HG03460 (cell line): ENCODE data around the gene USP6NL.
"Not testable (repeated sequence)": the region's sequence is repeated elsewhere in the genome, so short reads cannot be mapped to it uniquely, and the experiment has no call there.

Experiments used
- ATAC-seq: cut with Tn5 transposase; IDR thresholded peaks from one replicate; pipeline ENCODE4 v1.9.1; 2021; ENCODE audit not compliant: unreplicated experiment

Gene USP6NL

DNA sequence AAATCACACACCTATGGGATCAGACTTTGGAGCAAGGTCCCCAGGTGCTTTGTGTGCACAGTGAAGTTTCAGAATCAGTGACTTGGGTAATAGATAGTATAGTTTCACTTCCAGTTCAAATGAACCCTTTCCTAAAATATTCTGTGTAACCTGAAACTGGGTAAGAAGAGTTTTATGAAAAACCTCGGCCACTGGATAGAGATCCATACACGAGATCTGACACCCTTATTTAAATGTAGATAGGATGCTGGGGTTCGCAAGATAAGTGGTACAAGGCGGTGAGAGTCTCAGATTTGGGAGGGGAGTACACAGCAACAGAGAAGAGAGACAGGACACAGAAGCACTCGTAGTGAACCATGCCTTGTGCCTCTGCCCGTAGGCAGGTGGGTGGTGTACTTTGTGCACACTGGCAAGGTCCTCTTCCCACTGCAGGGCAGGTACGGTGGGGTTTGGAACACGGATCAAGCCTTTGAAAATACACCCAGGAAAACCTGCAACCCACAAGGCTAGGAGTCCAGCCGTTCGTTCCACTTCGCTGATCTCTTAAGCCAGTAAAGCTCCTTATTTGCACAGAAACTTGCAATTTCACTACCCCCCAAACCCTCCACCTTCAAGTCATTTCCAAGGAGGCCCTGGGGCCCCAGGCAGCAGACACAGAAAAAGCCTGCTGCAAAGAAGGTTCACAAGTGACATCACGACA lies 162.8 kb downstream of the USP6NL start:
- ATAC-seq = peak; percentile 86

DNA sequence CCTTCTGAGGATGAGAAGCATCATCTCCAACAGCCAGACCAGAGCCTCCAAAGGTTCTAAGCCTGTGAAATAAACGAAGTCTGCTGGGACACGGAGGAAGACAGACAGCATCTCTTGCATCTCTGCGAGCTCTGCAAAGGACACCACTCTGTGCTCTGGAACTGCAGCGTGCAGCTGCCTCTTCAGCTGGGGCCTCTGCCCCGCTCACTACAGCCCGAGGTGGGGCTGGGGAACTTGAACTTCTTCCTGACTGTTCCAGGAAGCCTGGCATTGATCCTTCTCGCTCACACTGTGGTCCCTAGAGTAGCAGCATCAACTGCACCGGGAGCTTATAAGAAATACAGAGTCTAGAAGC lies 163.3 kb downstream of the USP6NL start:
- peak; percentile 39 for ATAC-seq

GRCh38 chr10:11447586-11447985 lies 163.9 kb downstream of the USP6NL start:
- ATAC-seq = no peak

GRCh38 chr10:11446864-11447263 lies 164.6 kb downstream of the USP6NL start:
- ATAC-seq = no peak

GRCh38 chr10:11446133-11446532 lies 165.3 kb downstream of the USP6NL start:
- no peak for ATAC-seq

DNA sequence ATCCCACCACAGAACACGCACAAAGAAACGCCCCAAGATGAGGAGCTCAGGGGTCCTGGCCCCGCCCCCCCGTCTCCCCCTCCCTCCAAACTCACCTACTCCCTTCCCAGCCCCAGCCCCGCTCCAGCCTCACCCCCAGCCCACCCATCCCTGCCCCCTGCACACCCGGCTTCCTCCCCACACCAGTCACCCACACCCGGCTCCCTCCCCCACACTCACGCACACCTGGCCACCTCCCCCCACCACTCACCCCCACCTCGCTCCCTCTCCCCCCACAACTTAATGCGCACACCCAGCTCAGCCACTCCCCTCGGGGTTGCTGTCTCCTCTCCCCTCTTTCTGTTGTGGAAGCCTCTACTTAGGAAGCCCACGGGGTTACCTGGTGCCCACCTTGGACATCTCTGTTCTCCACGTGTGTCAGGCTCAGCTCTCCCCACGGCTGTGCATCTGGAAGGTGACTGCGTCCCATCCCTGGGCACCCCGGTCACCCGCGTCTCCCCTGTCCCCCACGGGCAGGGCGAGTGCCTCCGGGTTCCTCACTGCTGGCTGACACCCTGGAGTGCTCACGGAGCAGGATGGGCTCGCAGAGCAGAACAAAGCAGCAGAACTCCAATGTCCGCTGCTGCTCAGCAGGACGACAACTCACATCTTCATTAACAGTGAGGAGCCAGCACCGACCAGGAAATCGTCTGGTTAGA lies 166.8 kb downstream of the USP6NL start:
- no peak for ATAC-seq

- ATAC-seq = no peak
Measured at GRCh38 chr10:11444155-11444530, 167.3 kb downstream of the USP6NL start.

- ATAC-seq = no peak
Measured at GRCh38 chr10:11443468-11444154, 167.8 kb downstream of the USP6NL start.

- ATAC-seq = no peak
Measured at GRCh38 chr10:11442001-11442773, 169.3 kb downstream of the USP6NL start.

- no peak for ATAC-seq
Measured at GRCh38 chr10:11441151-11441535, 170.3 kb downstream of the USP6NL start.

DNA sequence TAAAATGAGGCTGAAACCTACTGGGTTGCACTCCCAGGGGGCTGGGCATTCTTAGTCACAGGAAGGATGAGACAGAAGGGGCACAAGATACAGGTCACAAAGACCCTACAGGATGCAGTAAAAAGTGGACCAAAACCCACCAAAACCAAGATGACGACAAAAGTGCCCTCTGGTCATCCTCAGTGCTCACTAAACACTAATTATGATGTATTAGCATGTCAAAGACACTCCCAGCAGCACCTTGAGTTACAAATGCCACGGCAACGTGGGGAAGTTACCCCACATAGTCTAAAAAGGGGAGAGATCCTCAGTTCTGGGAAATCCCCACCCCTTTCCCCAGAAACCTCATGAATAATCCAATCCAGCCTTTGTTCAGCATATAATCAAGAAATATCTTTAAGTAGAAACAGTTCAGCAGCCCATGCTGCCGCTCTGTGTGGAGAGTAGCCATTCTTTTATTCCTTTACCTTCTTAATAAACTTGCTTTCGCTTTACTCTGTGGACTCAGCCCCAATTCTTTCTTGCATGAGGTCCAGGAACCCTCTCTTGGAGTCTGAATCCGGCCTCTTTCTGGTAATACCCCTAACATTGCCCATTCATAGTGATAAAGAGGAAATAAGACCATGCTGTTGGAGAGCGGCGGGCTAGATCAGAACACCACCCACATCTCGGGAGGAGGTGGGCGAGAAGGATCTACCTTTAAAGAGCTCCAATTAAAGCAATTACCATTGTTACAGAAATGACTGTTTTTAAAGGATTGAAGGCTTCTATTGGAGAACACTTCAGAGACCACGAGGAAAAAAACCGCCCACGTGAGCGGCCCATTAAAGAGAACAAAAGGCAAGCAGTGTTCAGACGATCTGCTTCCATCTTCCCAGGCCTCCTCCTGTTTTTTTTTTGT lies 170.9 kb downstream of the USP6NL start:
- no peak for ATAC-seq

DNA sequence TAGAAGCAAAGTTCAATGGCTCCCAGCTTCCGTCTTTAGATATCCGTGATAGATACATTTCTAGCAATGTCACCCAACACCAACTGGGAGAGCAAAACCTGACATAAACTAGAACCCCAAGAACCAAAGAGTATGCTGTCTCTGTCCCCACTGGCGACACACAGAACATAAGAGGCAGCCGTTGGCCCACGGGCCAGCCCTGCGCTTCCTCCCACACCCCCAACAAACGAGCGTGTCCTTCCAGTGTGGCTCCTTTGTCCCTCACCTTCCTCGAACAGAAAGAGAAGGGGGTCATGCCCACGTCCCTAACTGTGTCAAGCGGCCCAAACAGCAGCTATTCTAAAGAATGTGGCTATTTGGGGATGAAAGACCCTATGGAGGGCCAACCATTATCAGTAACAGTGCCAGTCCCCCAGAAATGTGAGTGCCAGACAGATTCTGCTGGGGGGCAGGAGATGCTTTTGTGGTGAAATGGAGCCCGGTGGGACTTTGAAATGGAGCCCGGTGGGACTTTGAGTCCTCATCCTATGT lies 171.9 kb downstream of the USP6NL start:
- ATAC-seq = no peak

GRCh38 chr10:11437391-11438142 lies 173.9 kb downstream of the USP6NL start:
- ATAC-seq = no peak

DNA sequence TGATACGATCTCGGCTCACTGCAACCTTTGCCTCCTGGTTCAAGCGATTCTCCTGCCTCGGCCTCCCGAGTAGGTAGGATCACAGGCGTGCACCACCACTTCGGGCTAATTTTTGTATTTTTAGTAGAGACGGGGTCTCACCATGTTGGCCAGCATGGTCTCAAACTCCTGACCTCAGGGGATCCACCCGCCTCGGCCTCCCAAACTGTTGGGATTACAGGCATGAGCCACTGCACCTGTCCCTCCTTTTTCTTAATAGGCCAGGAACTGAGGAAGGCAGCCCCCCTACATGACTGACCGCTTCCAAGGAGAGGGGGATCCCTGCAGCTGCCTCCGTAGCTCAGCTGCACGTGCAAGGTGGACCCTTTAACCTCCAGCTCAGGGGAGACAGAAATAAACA lies 175.0 kb downstream of the USP6NL start:
- not testable (repeated sequence) for ATAC-seq

GRCh38 chr10:11435581-11435981 lies 175.9 kb downstream of the USP6NL start:
- ATAC-seq = no peak

DNA sequence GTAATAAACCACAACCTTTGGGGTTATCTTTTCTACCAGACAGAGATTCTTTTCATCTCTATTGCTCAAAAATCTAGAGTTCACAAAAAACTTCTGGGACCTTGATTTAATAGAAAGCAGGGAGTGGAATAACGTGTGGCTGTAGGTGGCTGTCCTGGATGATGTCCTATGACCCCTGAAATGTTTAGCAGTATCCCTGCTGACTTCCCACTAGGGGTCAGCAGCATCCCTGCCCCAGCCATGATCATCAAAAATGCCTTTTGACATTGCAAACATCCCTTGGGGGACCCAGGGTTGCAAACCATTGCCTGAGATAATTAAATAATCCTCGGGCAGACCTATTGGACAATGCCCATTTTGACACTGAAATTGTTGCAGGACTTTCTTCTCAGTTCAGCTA lies 177.1 kb downstream of the USP6NL start:
- ATAC-seq = no peak

DNA sequence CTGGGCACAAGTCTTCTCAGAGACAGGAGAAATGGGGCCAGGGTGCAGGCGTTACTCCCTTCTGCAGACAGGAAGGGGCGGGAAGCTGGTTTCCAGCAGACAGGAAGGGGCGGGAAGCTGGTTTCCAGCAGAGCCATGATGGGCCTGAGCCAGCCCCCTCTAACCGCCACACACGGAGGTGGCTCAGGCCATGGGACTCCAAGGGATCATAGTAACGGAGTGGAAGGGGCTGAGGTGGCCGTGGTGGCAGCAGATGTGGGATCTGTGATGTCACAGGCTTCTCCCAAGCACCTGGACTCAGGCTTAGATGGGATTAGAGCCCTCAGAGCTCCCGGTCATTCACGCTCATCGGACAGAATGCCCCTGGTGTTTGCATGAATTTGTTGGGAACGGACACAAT lies 177.8 kb downstream of the USP6NL start:
- no peak for ATAC-seq

DNA sequence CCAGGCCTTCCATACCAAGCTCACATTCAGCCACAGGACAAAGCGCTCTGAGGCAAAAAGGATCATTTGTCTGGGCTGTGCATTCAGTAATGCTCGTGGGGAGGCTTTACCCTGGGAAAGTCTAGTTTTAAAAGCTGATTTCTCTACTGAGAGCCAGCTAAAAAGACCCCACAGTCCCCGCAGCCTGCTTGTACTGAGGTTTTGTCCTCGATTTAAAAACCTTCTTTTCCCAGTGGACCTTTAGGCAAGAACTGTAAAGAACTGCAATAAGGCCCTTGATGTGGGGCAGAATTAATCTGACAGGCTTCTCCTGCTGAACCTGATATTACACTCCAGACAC lies 180.3 kb downstream of the USP6NL start:
- no peak for ATAC-seq

- no peak for ATAC-seq
Measured at GRCh38 chr10:11430421-11431215, 180.8 kb downstream of the USP6NL start.
